ENCODE data around the gene P4HA2. TPM values are rescaled to one million over a fixed set of nuclear protein-coding genes. Genes with fewer than 3 reads are reported as not detected.
A peak's percentile ranks its signal among the peaks of the same experiment; 100 is the strongest.

Gene P4HA2
- total RNA-seq, 2 donors from 2014 or later = 15.1 to 19.6 TPM

DNA sequence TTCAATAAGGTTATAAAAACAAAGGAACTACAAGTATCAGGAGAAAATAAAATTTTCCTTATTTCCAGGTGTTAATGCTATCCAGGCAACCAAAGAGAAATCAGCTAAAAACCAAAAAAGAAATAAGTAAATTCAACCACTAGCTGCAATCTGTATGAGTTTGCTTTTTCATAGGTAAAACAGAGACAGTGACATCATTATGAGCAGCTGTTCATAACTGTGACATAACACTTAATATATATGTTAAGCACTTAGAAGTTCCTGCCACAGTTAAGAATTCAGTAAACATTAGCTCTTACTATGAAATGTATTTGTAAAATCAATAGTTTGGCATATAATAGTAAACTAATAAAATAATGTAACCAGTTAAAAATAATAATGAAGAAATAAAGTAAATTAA, 20.9 kb downstream of the P4HA2 start:
- H3K9ac ChIP-seq (ENCODE audit: extremely low read depth, low read length, poor library complexity, severe bottlenecking) = no peak overlapping the region
- no peak overlapping the region for H3K4me3 ChIP-seq (ENCODE audit: low read length)
- peaks cover 8% of the 10 kb centered on the region for H3K36me3 Mint-ChIP-seq (ENCODE audit: low read depth)
- no peaks in the 10 kb centered on the region for H3K4me1 ChIP-seq (ENCODE audit: control insufficient read depth, insufficient read depth, low read length)
- no peak overlapping the region for H3K27ac Mint-ChIP-seq
- peaks cover 6% of the 10 kb centered on the region for H3K4me1 Mint-ChIP-seq
- peaks cover 3% of the 10 kb centered on the region for H3K36me3 ChIP-seq (ENCODE audit: control insufficient read depth, insufficient read depth, low read length)
- TF ChIP-seq, protein P1, sequence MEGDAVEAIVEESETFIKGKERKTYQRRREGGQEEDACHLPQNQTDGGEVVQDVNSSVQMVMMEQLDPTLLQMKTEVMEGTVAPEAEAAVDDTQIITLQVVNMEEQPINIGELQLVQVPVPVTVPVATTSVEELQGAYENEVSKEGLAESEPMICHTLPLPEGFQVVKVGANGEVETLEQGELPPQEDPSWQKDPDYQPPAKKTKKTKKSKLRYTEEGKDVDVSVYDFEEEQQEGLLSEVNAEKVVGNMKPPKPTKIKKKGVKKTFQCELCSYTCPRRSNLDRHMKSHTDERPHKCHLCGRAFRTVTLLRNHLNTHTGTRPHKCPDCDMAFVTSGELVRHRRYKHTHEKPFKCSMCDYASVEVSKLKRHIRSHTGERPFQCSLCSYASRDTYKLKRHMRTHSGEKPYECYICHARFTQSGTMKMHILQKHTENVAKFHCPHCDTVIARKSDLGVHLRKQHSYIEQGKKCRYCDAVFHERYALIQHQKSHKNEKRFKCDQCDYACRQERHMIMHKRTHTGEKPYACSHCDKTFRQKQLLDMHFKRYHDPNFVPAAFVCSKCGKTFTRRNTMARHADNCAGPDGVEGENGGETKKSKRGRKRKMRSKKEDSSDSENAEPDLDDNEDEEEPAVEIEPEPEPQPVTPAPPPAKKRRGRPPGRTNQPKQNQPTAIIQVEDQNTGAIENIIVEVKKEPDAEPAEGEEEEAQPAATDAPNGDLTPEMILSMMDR (conservative IDR thresholded peaks at IDR 0.05) = no peak
- no peak for DNase-seq
- H3K9me3 Mint-ChIP-seq = no peaks in the 10 kb centered on the region
- H3K4me3 Mint-ChIP-seq = no peak overlapping the region
- no peak overlapping the region for H3K27ac ChIP-seq (ENCODE audit: low read depth, low read length)
- H3K27me3 ChIP-seq (ENCODE audit: control insufficient read depth, insufficient read depth, low read length, poor library complexity, severe bottlenecking) = no peaks in the 10 kb centered on the region
- no peaks in the 10 kb centered on the region for H3K27me3 Mint-ChIP-seq (ENCODE audit: insufficient read depth)
- no peaks in the 10 kb centered on the region for H3K9me3 ChIP-seq (ENCODE audit: control insufficient read depth, low read length)

DNA sequence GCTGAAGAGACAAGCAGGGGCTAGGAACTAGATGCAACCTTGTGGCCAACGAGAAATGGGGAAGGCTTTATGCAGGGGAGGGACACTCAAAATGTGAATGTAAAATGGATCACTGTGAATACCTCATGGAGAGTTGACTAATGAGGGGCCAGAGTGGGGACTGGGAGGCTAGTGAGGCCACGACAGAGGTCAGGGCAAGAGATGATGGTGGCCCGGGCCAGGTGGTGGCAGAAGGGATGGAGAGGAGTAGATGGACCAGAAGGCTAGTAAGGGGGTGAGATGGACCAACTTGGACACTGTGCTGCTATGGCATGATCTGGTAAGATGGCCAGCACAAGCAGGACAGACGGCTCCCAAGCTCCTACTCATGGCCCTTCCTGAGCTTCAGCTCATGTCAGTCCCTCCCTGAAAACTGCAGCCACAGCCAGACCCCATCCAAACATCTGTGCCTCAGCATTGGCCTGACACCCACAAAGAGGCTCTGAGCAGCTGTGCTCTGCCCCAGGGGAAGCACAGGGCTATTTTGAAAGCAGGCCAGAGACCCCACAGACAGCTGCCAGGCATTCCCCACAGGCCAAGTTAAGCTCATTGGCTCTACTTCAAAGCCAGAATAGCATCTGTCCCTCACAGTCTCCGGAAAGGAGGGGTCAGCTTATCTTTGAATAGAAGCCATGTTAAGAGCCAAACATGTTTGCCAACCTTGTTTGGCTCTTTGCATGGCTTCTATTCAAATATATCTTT, 22.1 kb downstream of the P4HA2 start:
- Histone ChIP-seq H3K4me3 (ENCODE audit: low read length) (no peak overlapping the region), H3K36me3 (ENCODE audit: control insufficient read depth, insufficient read depth, low read length) (peaks cover 3% of the 10 kb centered on the region), H3K4me1 (ENCODE audit: control insufficient read depth, insufficient read depth, low read length) (no peaks in the 10 kb centered on the region), H3K9ac (ENCODE audit: extremely low read depth, low read length, poor library complexity, severe bottlenecking) (no peak overlapping the region), H3K27ac (ENCODE audit: low read depth, low read length) (no peak overlapping the region), H3K27me3 (ENCODE audit: control insufficient read depth, insufficient read depth, low read length, poor library complexity, severe bottlenecking) (no peaks in the 10 kb centered on the region), H3K9me3 (ENCODE audit: control insufficient read depth, low read length) (no peaks in the 10 kb centered on the region)
- Mint-ChIP-seq H3K4me3 (no peak overlapping the region), H3K36me3 (ENCODE audit: low read depth) (peaks cover 8% of the 10 kb centered on the region), H3K27me3 (ENCODE audit: insufficient read depth) (no peaks in the 10 kb centered on the region), H3K27ac (no peak overlapping the region), H3K4me1 (peaks cover 6% of the 10 kb centered on the region), H3K9me3 (no peaks in the 10 kb centered on the region)
- TF ChIP-seq, protein P1 (conservative IDR thresholded peaks at IDR 0.05) = no peak
- 89 to 92% methylated on average over 4 to 5 of the region's 5 CpGs for WGBS, 2 experiments (ENCODE audit: insufficient coverage in 1 of 2, insufficient read length in 1 of 2)
- peak; percentile 22 for DNase-seq

DNA sequence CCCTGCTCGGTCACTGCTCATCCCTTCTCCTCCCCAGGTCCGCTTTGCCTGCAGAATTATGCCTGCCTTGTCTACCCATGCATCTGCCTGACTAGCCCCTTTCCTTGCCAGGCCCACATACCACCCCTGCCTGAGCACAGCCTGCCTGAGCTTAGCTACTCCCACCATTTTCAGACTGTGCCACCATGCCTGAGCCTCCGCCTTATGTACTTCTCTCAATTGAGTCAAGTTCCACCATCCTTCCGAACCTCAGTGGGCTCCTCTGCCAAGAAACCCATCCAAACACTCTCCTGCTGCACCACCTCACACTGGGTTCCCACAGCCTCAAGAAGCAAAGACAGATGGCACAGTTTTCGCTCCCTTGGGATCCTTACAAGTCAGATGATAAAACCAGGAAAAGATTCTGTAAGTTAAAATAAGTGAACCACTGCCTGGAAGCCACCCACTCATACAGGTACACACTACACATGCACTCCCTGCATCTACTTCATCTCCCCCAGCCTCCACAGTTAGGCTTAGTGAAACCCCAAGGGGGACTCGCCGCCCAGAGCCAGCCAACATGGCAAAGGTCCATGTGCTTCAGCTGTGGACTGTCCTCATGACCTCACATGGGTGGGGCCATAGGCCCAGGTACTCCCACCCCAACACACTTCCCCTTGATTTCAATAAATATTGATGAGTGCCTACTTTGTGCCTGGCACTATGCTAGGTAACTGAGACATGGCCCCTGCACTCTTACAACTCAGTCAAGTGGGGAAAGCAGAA, 23.1 kb downstream of the P4HA2 start:
- H3K9ac ChIP-seq (ENCODE audit: extremely low read depth, low read length, poor library complexity, severe bottlenecking) = no peak overlapping the region
- TF ChIP-seq, protein P1 (conservative IDR thresholded peaks at IDR 0.05) = no peak
- H3K4me3 Mint-ChIP-seq = no peak overlapping the region

More for the DNA sequence above, 23.1 kb downstream of the P4HA2 start:
- Histone ChIP-seq H3K4me3 (ENCODE audit: low read length) (no peak overlapping the region), H3K36me3 (ENCODE audit: control insufficient read depth, insufficient read depth, low read length) (peaks cover 3% of the 10 kb centered on the region), H3K27ac (ENCODE audit: low read depth, low read length) (no peak overlapping the region), H3K4me1 (ENCODE audit: control insufficient read depth, insufficient read depth, low read length) (no peaks in the 10 kb centered on the region), H3K27me3 (ENCODE audit: control insufficient read depth, insufficient read depth, low read length, poor library complexity, severe bottlenecking) (no peaks in the 10 kb centered on the region), H3K9me3 (ENCODE audit: control insufficient read depth, low read length) (no peaks in the 10 kb centered on the region)
- Mint-ChIP-seq H3K36me3 (ENCODE audit: low read depth) (peaks cover 8% of the 10 kb centered on the region), H3K4me1 (peaks cover 6% of the 10 kb centered on the region), H3K9me3 (no peaks in the 10 kb centered on the region), H3K27me3 (ENCODE audit: insufficient read depth) (no peaks in the 10 kb centered on the region), H3K27ac (no peak overlapping the region)
- DNase-seq = peak; percentile 20
- WGBS, 2 experiments (ENCODE audit: insufficient coverage in 1 of 2, insufficient read length in 1 of 2) = 93 to 96% methylated on average over 3 to 7 of the region's 7 CpGs

Data from endodermal cell (in vitro differentiated cells).